Nephron progenitor cell (in vitro differentiated cells): ENCODE measurements around the gene TMEM247.
A peak's percentile ranks its signal among the peaks of the same experiment; 100 is the strongest.

Source experiments
- DNase-seq: peaks from one replicate; pipeline ENCODE4 v3.0.0; 2021
- H3K27ac Mint-ChIP-seq: 2 replicates; pipeline ENCODE4 v1.8.0; 2021; ENCODE audit warnings: mild to moderate bottlenecking, moderate library complexity, mixed read lengths
- H3K27me3 Mint-ChIP-seq: 2 replicates; pipeline ENCODE4 v1.8.0; 2021; ENCODE audit warnings: mild to moderate bottlenecking, low read depth, mixed read lengths; ENCODE audit not compliant: poor library complexity
- H3K36me3 Mint-ChIP-seq: 2 replicates; pipeline ENCODE4 v1.8.0; 2021; ENCODE audit warnings: low read depth, mixed read lengths
- H3K4me1 Mint-ChIP-seq: 2 replicates; pipeline ENCODE4 v1.8.0; 2021; ENCODE audit warnings: mixed read lengths
- H3K4me3 Mint-ChIP-seq: 2 replicates; pipeline ENCODE4 v1.8.0; 2021; ENCODE audit warnings: mild to moderate bottlenecking, moderate library complexity, mixed read lengths
- H3K9me3 Mint-ChIP-seq: 2 replicates; pipeline ENCODE4 v1.8.0; 2021; ENCODE audit warnings: mild to moderate bottlenecking, moderate library complexity, mixed read lengths
- CTCF ChIP-seq: fragments of 200-600 bp; sonication (generic); IDR thresholded peaks from 2 replicates; pipeline ENCODE4 v1.5.0; 2021; ENCODE audit warnings: antibody characterized with exemption

The TMEM247 gene

DNA sequence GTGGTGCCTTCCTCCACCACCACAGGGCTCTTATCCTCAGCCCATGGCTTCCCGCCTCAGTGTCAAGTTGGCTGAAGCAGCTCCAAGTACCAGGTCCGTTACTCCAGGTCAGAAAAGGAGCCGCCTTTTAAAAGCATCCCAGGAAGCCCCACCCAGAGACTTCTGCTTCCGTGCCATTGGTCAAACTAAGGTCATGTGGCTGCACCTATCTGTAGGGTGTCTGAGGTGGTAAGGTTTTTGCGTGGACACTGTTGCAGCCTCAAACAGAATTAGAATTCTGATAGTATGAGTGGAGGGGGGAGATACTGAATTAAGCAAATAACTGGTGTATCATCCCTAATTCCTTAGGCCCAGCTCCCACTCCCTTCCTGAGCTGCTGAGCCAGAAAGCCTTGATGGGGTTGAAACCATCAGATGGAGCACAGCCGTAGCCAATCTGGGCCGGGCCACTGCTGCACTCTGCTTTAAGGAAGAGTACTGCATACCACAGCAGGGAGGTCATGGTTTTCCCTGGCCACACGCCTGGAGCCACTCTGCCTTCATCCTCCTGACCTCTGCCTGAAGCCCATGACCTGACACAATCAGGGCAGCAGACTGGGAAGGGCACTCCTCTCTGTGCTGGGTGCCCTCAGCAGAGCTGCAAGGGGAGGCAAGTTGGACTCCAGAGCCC, 8.4 kb downstream of the TMEM247 start:
- peak overlapping the region; percentile 50 for H3K27ac Mint-ChIP-seq
- no peak overlapping the region for H3K4me3 Mint-ChIP-seq
- peaks cover 8% of the 10 kb centered on the region for H3K27me3 Mint-ChIP-seq
- DNase-seq = no peak
- peaks cover 26% of the 10 kb centered on the region for H3K4me1 Mint-ChIP-seq
- TF ChIP-seq CTCF = no peak
- no peaks in the 10 kb centered on the region for H3K36me3 Mint-ChIP-seq
- H3K9me3 Mint-ChIP-seq = no peaks in the 10 kb centered on the region

DNA sequence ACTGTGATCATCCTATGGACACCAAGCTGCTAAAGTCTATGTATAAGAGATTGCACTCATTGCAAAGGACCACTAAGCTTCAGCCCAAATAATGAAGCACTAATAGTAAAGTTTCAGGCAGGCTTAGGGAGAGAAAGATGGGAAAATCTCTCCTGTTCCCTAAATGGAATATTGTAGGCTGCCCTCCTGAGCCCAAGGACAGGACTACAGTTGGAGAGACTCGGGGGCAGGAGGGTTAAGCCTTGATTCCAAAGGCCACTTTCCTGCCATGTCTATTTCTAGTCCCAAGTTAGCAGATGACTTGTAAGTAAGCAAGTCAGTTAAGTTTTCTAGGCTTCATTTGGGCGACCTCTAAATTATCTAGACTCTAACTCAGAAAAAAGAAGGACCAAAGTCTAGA, 9.0 kb downstream of the TMEM247 start:
- H3K4me3 Mint-ChIP-seq = no peak overlapping the region
- no peak for DNase-seq

DNA sequence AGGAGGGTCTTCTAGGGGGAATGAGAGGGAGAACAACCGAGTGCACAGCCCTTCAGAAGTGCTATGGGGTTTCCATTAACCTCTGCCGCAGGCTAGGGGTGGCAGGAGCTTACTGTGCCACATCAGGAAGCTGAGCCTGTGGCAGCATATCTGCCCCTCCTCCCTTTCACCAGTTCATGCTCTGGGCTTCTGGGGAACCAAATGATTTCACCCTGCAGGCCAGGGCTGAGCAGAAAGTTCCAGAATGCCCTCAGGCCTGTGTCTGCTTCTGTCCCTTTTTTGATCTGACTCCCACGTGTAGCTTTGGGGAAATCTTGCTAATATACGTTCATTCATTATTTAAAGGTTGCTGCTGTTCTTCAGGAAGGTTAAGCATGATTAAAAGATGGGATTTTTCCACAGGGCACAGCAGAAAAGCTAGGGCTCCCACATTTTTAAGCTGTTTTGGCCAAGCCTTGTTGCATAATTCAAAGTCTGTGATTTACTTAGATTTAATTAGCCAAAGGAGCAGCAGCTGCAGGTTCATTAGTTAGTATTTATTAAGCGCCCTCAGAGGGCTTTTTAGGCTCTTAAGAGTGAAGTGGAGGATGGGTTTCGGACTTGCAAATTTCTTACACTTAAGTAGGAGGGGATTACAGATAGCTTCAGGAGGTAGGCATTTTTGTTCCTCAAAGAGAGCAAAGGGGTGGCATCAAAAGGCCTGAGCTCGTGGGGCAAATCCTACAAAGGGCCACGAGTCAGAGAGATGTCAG, 10.2 kb downstream of the TMEM247 start:
- peaks cover 9% of the 10 kb centered on the region for H3K27me3 Mint-ChIP-seq

More for the DNA sequence above, 9.0 kb downstream of the TMEM247 start:
- peaks cover 14% of the 10 kb centered on the region for H3K27me3 Mint-ChIP-seq
- no peak overlapping the region for H3K27ac Mint-ChIP-seq
- H3K4me1 Mint-ChIP-seq = peaks cover 29% of the 10 kb centered on the region
- no peaks in the 10 kb centered on the region for H3K36me3 Mint-ChIP-seq
- no peak for TF ChIP-seq CTCF
- H3K9me3 Mint-ChIP-seq = no peaks in the 10 kb centered on the region

DNA sequence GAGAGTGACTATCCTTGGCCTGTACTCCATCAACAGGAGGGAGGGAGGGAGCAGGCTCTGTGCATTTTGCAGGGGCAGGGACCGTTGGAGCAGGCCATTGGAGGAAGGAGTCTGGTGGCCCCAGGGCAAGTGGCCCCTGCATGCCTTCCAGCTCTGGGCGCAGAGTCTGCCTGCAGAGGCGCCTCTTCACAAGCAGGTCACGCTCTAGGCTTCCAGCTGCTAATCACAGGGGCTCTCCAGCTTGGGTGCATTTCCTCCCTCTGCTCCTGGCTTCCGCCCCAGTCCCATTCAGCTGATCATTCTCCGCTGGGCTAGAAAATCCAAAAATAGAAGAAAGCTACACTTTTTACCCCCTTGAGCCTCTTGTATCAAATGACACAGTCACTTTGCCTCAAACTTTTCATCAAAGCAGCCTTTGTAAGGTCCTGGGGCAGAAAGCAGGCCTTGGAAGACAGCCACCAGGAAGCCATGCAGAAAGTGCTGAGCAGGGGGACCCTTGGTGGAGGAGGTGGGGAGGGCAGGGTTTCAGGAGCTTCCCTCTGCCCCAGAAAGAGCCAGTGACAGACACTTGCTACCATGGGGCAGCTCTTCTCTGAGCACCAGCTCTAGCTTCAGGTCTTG, 11.3 kb downstream of the TMEM247 start:
- no peak for DNase-seq
- no peaks in the 10 kb centered on the region for H3K9me3 Mint-ChIP-seq
- peaks cover 35% of the 10 kb centered on the region for H3K4me1 Mint-ChIP-seq
- no peaks in the 10 kb centered on the region for H3K36me3 Mint-ChIP-seq
- TF ChIP-seq CTCF = no peak
- peaks cover 14% of the 10 kb centered on the region for H3K27me3 Mint-ChIP-seq
- H3K27ac Mint-ChIP-seq = peak overlapping the region; percentile 60
- H3K4me3 Mint-ChIP-seq = no peak overlapping the region

More for the DNA sequence above, 10.2 kb downstream of the TMEM247 start:
- Mint-ChIP-seq H3K4me3 (no peak overlapping the region), H3K27ac (no peak overlapping the region), H3K9me3 (no peaks in the 10 kb centered on the region), H3K36me3 (no peaks in the 10 kb centered on the region), H3K4me1 (peaks cover 35% of the 10 kb centered on the region)
- no peak for TF ChIP-seq CTCF
- no peak for DNase-seq

DNA sequence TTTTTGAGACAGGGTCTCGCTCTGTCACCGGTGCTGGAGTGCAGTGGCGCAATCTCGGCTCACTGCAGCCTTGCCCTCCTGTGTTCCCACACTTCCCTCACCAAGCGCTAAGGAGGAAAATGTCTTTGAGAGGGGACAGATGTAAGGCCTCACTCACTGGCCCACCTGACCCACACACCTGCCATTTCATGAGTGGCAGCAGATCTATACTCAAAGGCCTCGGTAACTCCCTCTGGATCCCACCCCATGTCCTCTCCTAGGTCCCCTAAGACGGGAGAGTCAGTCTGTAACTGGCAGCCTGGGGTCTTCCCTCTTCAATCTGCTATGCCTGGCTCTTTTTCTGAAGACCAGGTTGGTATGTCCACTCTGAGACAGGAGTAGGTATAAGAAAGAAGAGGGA, 12.9 kb downstream of the TMEM247 start:
- H3K4me3 Mint-ChIP-seq = no peak overlapping the region
- H3K36me3 Mint-ChIP-seq = no peaks in the 10 kb centered on the region
- peaks cover 35% of the 10 kb centered on the region for H3K4me1 Mint-ChIP-seq
- DNase-seq = no peak
- H3K9me3 Mint-ChIP-seq = no peaks in the 10 kb centered on the region
- no peak overlapping the region for H3K27ac Mint-ChIP-seq
- TF ChIP-seq CTCF = no peak
- H3K27me3 Mint-ChIP-seq = peaks cover 28% of the 10 kb centered on the region
